Measurements from ENCODE around the gene BCL11A.

The BCL11A gene

DNA sequence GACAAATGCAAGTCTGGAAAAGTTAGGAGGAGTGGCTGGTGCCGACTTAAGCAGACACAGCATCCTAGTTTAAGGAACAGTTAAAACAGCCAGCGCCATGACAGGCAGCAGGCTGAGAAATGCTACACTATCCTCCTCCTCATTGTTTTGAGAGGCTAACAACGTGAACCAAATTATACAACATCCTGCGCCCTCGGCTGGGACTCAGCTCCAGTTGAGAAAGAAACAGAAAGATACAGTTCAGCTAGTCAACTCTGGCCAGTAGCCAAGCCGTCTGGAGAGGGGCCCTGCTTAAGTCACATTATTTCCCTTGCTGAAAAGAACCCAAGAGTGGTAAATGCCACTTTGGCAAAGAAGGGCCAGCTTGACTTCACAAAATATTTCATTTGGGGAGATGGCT, 90.2 kb downstream of the BCL11A start:
- no peaks in the 10 kb centered on the region for H3K27me3 ChIP-seq (ENCODE audit: control insufficient read depth, low read length)
- H3K36me3 ChIP-seq (ENCODE audit: control insufficient read depth, low read length) = peaks cover 93% of the 10 kb centered on the region
- peaks cover 7% of the 10 kb centered on the region for H3K4me1 ChIP-seq (ENCODE audit: control insufficient read depth, low read length)
- no peak overlapping the region for H3K4me3 ChIP-seq (ENCODE audit: low read length)
- H3K9me3 ChIP-seq (ENCODE audit: control insufficient read depth, insufficient read depth, low read length) = no peaks in the 10 kb centered on the region
- peaks cover 96% of the 10 kb centered on the region for H3K79me2 ChIP-seq (ENCODE audit: control insufficient read depth, low read length)
- H3F3A ChIP-seq (ENCODE audit: control insufficient read depth, insufficient read depth) = peaks cover 22% of the 10 kb centered on the region
- no peaks in the 10 kb centered on the region for H3K9me2 ChIP-seq (replicated peaks; ENCODE audit: control insufficient read depth, low read length)
- H3K27ac ChIP-seq (ENCODE audit: low read depth, low read length) = no peak overlapping the region
- H4K20me1 ChIP-seq (ENCODE audit: control insufficient read depth, insufficient read depth, low read depth, low read length) = no peaks in the 10 kb centered on the region
- H3K4me2 ChIP-seq (ENCODE audit: low read length) = no peak overlapping the region
- no peak for TF ChIP-seq EZH2phosphoT487 (IDR thresholded peaks at IDR 0.05; ENCODE audit: borderline replicate concordance, low read length)
- TF ChIP-seq, protein P1, sequence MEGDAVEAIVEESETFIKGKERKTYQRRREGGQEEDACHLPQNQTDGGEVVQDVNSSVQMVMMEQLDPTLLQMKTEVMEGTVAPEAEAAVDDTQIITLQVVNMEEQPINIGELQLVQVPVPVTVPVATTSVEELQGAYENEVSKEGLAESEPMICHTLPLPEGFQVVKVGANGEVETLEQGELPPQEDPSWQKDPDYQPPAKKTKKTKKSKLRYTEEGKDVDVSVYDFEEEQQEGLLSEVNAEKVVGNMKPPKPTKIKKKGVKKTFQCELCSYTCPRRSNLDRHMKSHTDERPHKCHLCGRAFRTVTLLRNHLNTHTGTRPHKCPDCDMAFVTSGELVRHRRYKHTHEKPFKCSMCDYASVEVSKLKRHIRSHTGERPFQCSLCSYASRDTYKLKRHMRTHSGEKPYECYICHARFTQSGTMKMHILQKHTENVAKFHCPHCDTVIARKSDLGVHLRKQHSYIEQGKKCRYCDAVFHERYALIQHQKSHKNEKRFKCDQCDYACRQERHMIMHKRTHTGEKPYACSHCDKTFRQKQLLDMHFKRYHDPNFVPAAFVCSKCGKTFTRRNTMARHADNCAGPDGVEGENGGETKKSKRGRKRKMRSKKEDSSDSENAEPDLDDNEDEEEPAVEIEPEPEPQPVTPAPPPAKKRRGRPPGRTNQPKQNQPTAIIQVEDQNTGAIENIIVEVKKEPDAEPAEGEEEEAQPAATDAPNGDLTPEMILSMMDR (IDR thresholded peaks at IDR 0.05; ENCODE audit: low read depth, low read length, poor library complexity, severe bottlenecking) = no peak

DNA sequence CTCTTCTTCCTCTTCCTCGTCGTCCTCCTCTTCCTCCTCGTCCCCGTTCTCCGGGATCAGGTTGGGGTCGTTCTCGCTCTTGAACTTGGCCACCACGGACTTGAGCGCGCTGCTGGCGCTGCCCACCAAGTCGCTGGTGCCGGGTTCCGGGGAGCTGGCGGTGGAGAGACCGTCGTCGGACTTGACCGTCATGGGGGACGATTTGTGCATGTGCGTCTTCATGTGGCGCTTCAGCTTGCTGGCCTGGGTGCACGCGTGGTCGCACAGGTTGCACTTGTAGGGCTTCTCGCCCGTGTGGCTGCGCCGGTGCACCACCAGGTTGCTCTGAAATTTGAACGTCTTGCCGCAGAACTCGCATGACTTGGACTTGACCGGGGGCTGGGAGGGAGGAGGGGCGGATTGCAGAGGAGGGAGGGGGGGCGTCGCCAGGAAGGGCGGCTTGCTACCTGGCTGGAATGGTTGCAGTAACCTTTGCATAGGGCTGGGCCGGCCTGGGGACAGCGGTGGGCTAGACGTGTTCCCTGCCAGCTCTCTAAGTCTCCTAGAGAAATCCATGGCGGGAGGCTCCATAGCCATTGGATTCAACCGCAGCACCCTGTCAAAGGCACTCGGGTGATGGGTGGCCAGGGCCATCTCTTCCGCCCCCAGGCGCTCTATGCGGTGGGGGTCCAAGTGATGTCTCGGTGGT, 91.9 kb downstream of the BCL11A start:
- H3K4me3 ChIP-seq (ENCODE audit: low read length) = no peak overlapping the region
- no peaks in the 10 kb centered on the region for H3K9me2 ChIP-seq (replicated peaks; ENCODE audit: control insufficient read depth, low read length)
- H3K79me2 ChIP-seq (ENCODE audit: control insufficient read depth, low read length) = peaks cover 98% of the 10 kb centered on the region
- no peaks in the 10 kb centered on the region for H4K20me1 ChIP-seq (ENCODE audit: control insufficient read depth, insufficient read depth, low read depth, low read length)
- H3K4me1 ChIP-seq (ENCODE audit: control insufficient read depth, low read length) = peaks cover 14% of the 10 kb centered on the region
- H3K27me3 ChIP-seq (ENCODE audit: control insufficient read depth, low read length) = no peaks in the 10 kb centered on the region
- H3F3A ChIP-seq (ENCODE audit: control insufficient read depth, insufficient read depth) = peaks cover 38% of the 10 kb centered on the region
- no peak overlapping the region for H3K27ac ChIP-seq (ENCODE audit: low read depth, low read length)
- peaks cover 96% of the 10 kb centered on the region for H3K36me3 ChIP-seq (ENCODE audit: control insufficient read depth, low read length)
- TF ChIP-seq, protein P1 (IDR thresholded peaks at IDR 0.05; ENCODE audit: low read depth, low read length, poor library complexity, severe bottlenecking) = no peak
- TF ChIP-seq EZH2phosphoT487 (IDR thresholded peaks at IDR 0.05; ENCODE audit: borderline replicate concordance, low read length) = no peak
- no peak overlapping the region for H3K4me2 ChIP-seq (ENCODE audit: low read length)
- H3K9me3 ChIP-seq (ENCODE audit: control insufficient read depth, insufficient read depth, low read length) = no peaks in the 10 kb centered on the region

DNA sequence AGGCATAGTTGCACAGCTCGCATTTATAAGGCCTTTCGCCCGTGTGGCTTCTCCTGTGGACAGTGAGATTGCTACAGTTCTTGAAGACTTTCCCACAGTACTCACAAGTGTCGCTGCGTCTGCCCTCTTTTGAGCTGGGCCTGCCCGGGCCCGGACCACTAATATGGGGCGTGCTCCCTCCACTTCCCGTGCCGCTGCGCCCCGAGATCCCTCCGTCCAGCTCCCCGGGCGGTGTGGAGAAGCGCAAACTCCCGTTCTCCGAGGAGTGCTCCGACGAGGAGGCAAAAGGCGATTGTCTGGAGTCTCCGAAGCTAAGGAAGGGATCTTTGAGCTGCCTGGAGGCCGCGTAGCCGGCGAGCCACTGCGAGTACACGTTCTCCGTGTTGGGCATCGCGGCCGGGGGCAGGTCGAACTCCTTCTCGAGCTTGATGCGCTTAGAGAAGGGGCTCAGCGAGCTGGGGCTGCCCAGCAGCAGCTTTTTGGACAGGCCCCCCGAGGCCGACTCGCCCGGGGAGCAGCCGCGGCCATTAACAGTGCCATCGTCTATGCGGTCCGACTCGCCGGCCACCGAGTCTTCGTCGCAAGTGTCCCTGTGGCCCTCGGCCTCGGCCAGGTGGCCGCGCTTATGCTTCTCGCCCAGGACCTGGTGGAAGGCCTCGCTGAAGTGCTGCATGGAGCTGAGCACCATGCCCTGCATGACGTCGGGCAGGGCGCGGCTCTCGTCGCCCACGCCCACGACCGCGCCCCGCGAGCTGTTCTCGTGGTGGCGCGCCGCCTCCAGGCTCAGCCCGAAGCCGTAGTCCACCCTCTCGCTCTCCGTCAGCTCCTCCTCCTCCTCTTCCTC, 92.7 kb downstream of the BCL11A start:
- Histone ChIP-seq H3K79me2 (ENCODE audit: control insufficient read depth, low read length) (peaks cover 98% of the 10 kb centered on the region), H4K20me1 (ENCODE audit: control insufficient read depth, insufficient read depth, low read depth, low read length) (no peaks in the 10 kb centered on the region), H3K4me2 (ENCODE audit: low read length) (no peak overlapping the region), H3F3A (ENCODE audit: control insufficient read depth, insufficient read depth) (peaks cover 46% of the 10 kb centered on the region), H3K9me2 (replicated peaks; ENCODE audit: control insufficient read depth, low read length) (no peaks in the 10 kb centered on the region), H3K27ac (ENCODE audit: low read depth, low read length) (no peak overlapping the region), H3K4me1 (ENCODE audit: control insufficient read depth, low read length) (peaks cover 20% of the 10 kb centered on the region), H3K27me3 (ENCODE audit: control insufficient read depth, low read length) (no peaks in the 10 kb centered on the region), H3K36me3 (ENCODE audit: control insufficient read depth, low read length) (peaks cover 96% of the 10 kb centered on the region), H3K9me3 (ENCODE audit: control insufficient read depth, insufficient read depth, low read length) (no peaks in the 10 kb centered on the region), H3K4me3 (ENCODE audit: low read length) (no peak overlapping the region)
- TF ChIP-seq, protein P1 (IDR thresholded peaks at IDR 0.05; ENCODE audit: low read depth, low read length, poor library complexity, severe bottlenecking) = no peak

Data from DOHH2 (cell line).